GM21717 (cell line): ENCODE data around the gene ZNF438.
"Not testable (repeated sequence)": the region's sequence is repeated elsewhere in the genome, so short reads cannot be mapped to it uniquely, and the experiment has no call there.

ENCODE experiments used
- ATAC-seq: cut with Tn5 transposase; IDR thresholded peaks from one replicate; pipeline ENCODE4 v1.9.1; 2021; ENCODE audit warnings: mild to moderate bottlenecking, moderate library complexity; ENCODE audit not compliant: unreplicated experiment

Gene ZNF438

GRCh38 chr10:30816159-30816819, 215.4 kb downstream of the ZNF438 start:
- ATAC-seq = no peak

- no peak for ATAC-seq
Measured at GRCh38 chr10:30813872-30814481, 217.7 kb downstream of the ZNF438 start.

- no peak for ATAC-seq
Measured at GRCh38 chr10:30812018-30812851, 219.4 kb downstream of the ZNF438 start.

- no peak for ATAC-seq
Measured at GRCh38 chr10:30811276-30812017, 220.2 kb downstream of the ZNF438 start.

- ATAC-seq = no peak
Measured at GRCh38 chr10:30810416-30810815, 221.2 kb downstream of the ZNF438 start.

GRCh38 chr10:30806850-30807249, 224.8 kb downstream of the ZNF438 start:
- no peak for ATAC-seq

GRCh38 chr10:30805061-30805460, 226.6 kb downstream of the ZNF438 start:
- no peak for ATAC-seq

GRCh38 chr10:30804478-30805055, 227.1 kb downstream of the ZNF438 start:
- ATAC-seq = no peak

GRCh38 chr10:30803892-30804322, 227.8 kb downstream of the ZNF438 start:
- ATAC-seq = no peak

GRCh38 chr10:30803058-30803457, 228.6 kb downstream of the ZNF438 start:
- ATAC-seq = no peak

- no peak for ATAC-seq
Measured at GRCh38 chr10:30800368-30800767, 231.3 kb downstream of the ZNF438 start.

GRCh38 chr10:30798646-30799185, 232.9 kb downstream of the ZNF438 start:
- ATAC-seq = no peak

GRCh38 chr10:30795024-30795423, 236.6 kb downstream of the ZNF438 start:
- not testable (repeated sequence) for ATAC-seq
